B cell (primary cell): ENCODE data around the gene DPRX. TPM values are rescaled to one million over a fixed set of nuclear protein-coding genes. Genes with fewer than 3 reads are reported as not detected.

Source experiments
- ATAC-seq: fragments of 200-7000 bp; cut with Tn5 transposase; one replicate; pipeline ENCODE4 v1.10.0; 2021; ENCODE audit warnings: low read depth, mild to moderate bottlenecking, moderate number of reproducible peaks, moderate library complexity
- CTCF ChIA-PET: fragments of 350-600 bp; sonication (Branson Sonifier 250); formaldehyde crosslinking; loops from one replicate; lab custom pipeline; 2021; ENCODE audit warnings: antibody characterized with exemption, inconsistent platforms; lab: Charles Lee
- POLR2A ChIA-PET: fragments of 350-600 bp; sonication (Branson Sonifier 250); formaldehyde crosslinking; loops from one replicate; lab custom pipeline; 2021; ENCODE audit warnings: antibody characterized with exemption; lab: Charles Lee
- DNase-seq: peaks from one replicate; pipeline ENCODE4 v3.0.0; 2013
- H2AFZ ChIP-seq: 2 replicates; pipeline ENCODE4 v1.6.1; 2012; ENCODE audit warnings: mild to moderate bottlenecking, low read depth, low read length; ENCODE audit not compliant: insufficient read depth, poor library complexity, severe bottlenecking
- H3K27ac ChIP-seq, 2 donors: 1 replicate in 1 of 2; 2 replicates in 1 of 2; pipeline ENCODE4 v1.5.1; 2012 to 2013; ENCODE audit warnings: low read length in 2 of 2, mild to moderate bottlenecking in 2 of 2, moderate library complexity in 1 of 2
- H3K27me3 ChIP-seq, 4 experiments: fragments of 200-600 bp in 1 of 4; sonication (generic) in 1 of 4; replicated peaks in 1 of 4; 1 replicate in 2 of 4; 2 replicates in 2 of 4; pipeline versions ENCODE4 v1.6.1 to v1.7.0; 2013 to 2016; ENCODE audit warnings: low read length in 3 of 4, mild to moderate bottlenecking in 2 of 4, mixed read lengths in 1 of 4, moderate library complexity in 1 of 4; ENCODE audit not compliant: insufficient read depth in 4 of 4, control insufficient read depth in 3 of 4; ENCODE audit errors: control extremely low read depth in 1 of 4
- H3K36me3 ChIP-seq, 2 experiments: replicated peaks in 1 of 2; 1 replicate in 1 of 2; 2 replicates in 1 of 2; pipeline versions ENCODE4 v1.6.1 to v1.7.1; 2013; ENCODE audit warnings: low read length in 1 of 2; ENCODE audit not compliant: insufficient read depth in 2 of 2, control insufficient read depth in 1 of 2; ENCODE audit errors: control extremely low read depth in 1 of 2, extremely low read depth in 1 of 2
- H3K4me1 ChIP-seq, 2 donors: fragments of 200-600 bp in 1 of 2; sonication (generic) in 1 of 2; 1 replicate in 1 of 2; 2 replicates in 1 of 2; pipeline versions ENCODE4 v1.5.1 to v1.6.1; 2013 to 2017; ENCODE audit warnings: low read length in 2 of 2; ENCODE audit not compliant: control insufficient read depth in 2 of 2, insufficient read depth in 2 of 2
- H3K4me2 ChIP-seq: replicated peaks from 2 replicates; pipeline ENCODE3; 2012; ENCODE audit warnings: mild to moderate bottlenecking, low read depth, low read length; ENCODE audit not compliant: poor library complexity, severe bottlenecking
- H3K4me3 ChIP-seq, 5 experiments: fragments of 200-600 bp in 1 of 5; sonication (generic) in 1 of 5; 1 replicate in 3 of 5; 2 replicates in 2 of 5; pipeline versions ENCODE4 v1.5.1 to v1.7.0; 2011 to 2016; ENCODE audit warnings: low read length in 4 of 5, mild to moderate bottlenecking in 4 of 5, low read depth in 2 of 5, control low read depth in 1 of 5, moderate library complexity in 1 of 5; ENCODE audit not compliant: insufficient read depth in 1 of 5; ENCODE audit errors: control extremely low read depth in 1 of 5, extremely low read depth in 1 of 5
- H3K79me2 ChIP-seq: fragments of 200-600 bp; sonication (generic); one replicate; pipeline ENCODE4 v1.6.0; 2016; ENCODE audit warnings: low read length; ENCODE audit not compliant: control insufficient read depth, insufficient read depth
- H3K9ac ChIP-seq: fragments of 200-600 bp; sonication (generic); 2 replicates; pipeline ENCODE4 v1.6.1; 2017; ENCODE audit warnings: mild to moderate bottlenecking, low read length, moderate library complexity
- H3K9me3 ChIP-seq, 3 donors: one replicate each; pipeline versions ENCODE4 v1.6.1 to v1.7.1; 2013; ENCODE audit warnings: low read length in 2 of 3; ENCODE audit not compliant: control insufficient read depth in 2 of 3, insufficient read depth in 1 of 3; ENCODE audit errors: control extremely low read depth in 1 of 3
- H4K20me1 ChIP-seq: 2 replicates; pipeline ENCODE4 v1.6.0; 2012; ENCODE audit warnings: mild to moderate bottlenecking, low read length; ENCODE audit not compliant: insufficient read depth, control insufficient read depth, poor library complexity, severe bottlenecking
- H3K27ac Mint-ChIP-seq: one replicate; pipeline ENCODE4 v1.8.0; 2021; ENCODE audit warnings: mixed read lengths
- H3K27me3 Mint-ChIP-seq: one replicate; pipeline ENCODE4 v1.8.0; 2021; ENCODE audit warnings: mixed read lengths
- H3K4me1 Mint-ChIP-seq: one replicate; pipeline ENCODE4 v1.8.0; 2021; ENCODE audit warnings: mixed read lengths
- H3K4me3 Mint-ChIP-seq: one replicate; pipeline ENCODE4 v1.8.0; 2021; ENCODE audit warnings: mixed read lengths
- H3K9me3 Mint-ChIP-seq: one replicate; pipeline ENCODE4 v1.8.0; 2022; ENCODE audit warnings: mixed read lengths; ENCODE audit not compliant: insufficient read depth
- EZH2 ChIP-seq: IDR thresholded peaks from 2 replicates; pipeline ENCODE4 v1.6.1; 2012; ENCODE audit warnings: borderline replicate concordance, low read depth, mild to moderate bottlenecking, moderate library complexity, low read length; ENCODE audit not compliant: insufficient read depth, poor library complexity, severe bottlenecking
- WGBS: methylation state at CpG from one replicate; pipeline ENCODE4 v1.1.5; 2013; ENCODE audit warnings: missing lambda C conversion rate; ENCODE audit not compliant: insufficient coverage; 5-methylcytosine and 5-hydroxymethylcytosine counted together
- intact Hi-C: fragments of 100-400 bp; cut with micrococcal nuclease; formaldehyde crosslinking; loops from one replicate; pipeline ENCODE4 v1.10.0; 2022
- polyA plus RNA-seq: library from polyadenylated mRNA; depleted of rRNA; stranded (reverse); fragments of >200 nt; gene quantifications from 2 replicates; pipeline ENCODE4 v1.2.3, GENCODE V29; 2012
- total RNA-seq, 2 donors: library from RNA; stranded (reverse); fragments of 120-200 nt in 1 of 2; gene quantifications; 1 replicate in 1 of 2; 2 replicates in 1 of 2; pipeline versions ENCODE4 v1.2.3 to v1.2.4, GENCODE V29; 2013 to 2022
- TF ChIP-seq, protein P1 (sequence below): fragments of 200-600 bp; IDR thresholded peaks from one replicate; pipeline ENCODE4 v1.8.0; 2022; ENCODE audit warnings: antibody characterized with exemption, mild to moderate bottlenecking

The DPRX gene
- total and polyA plus RNA-seq, 2 donors (not counting 1 experiment from before 2014, with no cell fraction given): not detected

DNA sequence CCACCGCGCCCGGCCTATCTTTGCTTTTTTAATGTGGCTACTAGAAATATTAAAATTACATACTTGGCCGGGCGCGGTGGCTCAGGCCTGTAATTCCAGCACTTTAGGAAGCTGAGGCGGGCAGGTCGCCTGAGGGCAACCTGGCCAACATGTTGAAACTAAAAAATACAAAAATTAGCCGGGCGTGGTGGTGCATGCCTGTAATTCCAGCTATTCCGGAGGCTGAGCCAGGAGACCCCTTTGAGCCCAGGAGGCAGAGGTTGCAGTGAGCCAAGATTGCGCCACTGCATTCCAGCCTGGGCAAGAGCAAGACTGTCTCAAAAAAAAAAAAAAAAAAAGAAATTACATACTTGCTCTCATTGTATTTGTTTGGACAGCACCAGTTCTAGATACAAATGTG, 34.8 kb upstream of the DPRX start:
- DNase-seq (no peak), ATAC-seq (no peak)
- no peak overlapping the region for H3K4me3 Mint-ChIP-seq
- H3K27ac Mint-ChIP-seq: no peak overlapping the region
- H3K27me3 Mint-ChIP-seq: no peaks in the 10 kb centered on the region
- Histone ChIP-seq H3K9me3 (peaks cover 0 to 47% (median 4%) of the 10 kb centered on the region in 3 donors), H3K4me1 (no peaks in the 10 kb centered on the region), H3K36me3 (no peaks in the 10 kb centered on the region), H3K27me3 (no peaks in the 10 kb centered on the region), H3K27ac (no peak overlapping the region), H3K9ac (no peak overlapping the region), H4K20me1 (no peaks in the 10 kb centered on the region), H2AFZ (no peak overlapping the region), H3K4me2 (no peak overlapping the region), H3K4me3 (no peak overlapping the region), H3K79me2 (no peaks in the 10 kb centered on the region)
- intact Hi-C loops: no loop called here
- WGBS: 95% methylated on average over 8 of the region's 12 CpGs
- ChIA-PET POLR2A (no interaction called here), CTCF (no interaction called here)
- H3K9me3 Mint-ChIP-seq: no peaks in the 10 kb centered on the region
- H3K4me1 Mint-ChIP-seq: no peaks in the 10 kb centered on the region
- no peak for TF ChIP-seq EZH2
- TF ChIP-seq, protein P1, sequence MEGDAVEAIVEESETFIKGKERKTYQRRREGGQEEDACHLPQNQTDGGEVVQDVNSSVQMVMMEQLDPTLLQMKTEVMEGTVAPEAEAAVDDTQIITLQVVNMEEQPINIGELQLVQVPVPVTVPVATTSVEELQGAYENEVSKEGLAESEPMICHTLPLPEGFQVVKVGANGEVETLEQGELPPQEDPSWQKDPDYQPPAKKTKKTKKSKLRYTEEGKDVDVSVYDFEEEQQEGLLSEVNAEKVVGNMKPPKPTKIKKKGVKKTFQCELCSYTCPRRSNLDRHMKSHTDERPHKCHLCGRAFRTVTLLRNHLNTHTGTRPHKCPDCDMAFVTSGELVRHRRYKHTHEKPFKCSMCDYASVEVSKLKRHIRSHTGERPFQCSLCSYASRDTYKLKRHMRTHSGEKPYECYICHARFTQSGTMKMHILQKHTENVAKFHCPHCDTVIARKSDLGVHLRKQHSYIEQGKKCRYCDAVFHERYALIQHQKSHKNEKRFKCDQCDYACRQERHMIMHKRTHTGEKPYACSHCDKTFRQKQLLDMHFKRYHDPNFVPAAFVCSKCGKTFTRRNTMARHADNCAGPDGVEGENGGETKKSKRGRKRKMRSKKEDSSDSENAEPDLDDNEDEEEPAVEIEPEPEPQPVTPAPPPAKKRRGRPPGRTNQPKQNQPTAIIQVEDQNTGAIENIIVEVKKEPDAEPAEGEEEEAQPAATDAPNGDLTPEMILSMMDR: no peak

DNA sequence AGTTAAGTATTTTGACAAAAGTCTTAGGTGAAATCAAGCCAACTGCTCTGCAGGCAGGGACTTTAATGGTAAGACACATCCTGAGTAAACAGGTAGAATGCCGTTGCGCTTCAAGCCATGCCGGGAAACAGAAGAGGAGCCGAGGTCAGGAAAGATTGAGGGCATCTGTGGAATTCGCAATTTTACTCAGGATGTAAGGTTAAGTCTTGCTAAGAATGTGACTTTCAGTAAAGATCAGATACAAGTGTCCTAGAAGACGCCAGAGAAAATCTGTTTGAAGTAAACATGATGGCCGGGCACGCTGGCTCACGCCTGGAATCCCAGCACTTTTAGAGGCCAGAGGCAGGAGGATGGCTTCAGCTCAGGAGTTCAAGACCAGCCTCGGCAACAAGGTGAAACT, 33.4 kb upstream of the DPRX start:
- DNase-seq (no peak), ATAC-seq (no peak)
- Mint-ChIP-seq H3K4me3 (no peak overlapping the region), H3K4me1 (no peaks in the 10 kb centered on the region), H3K9me3 (no peaks in the 10 kb centered on the region), H3K27ac (no peak overlapping the region), H3K27me3 (no peaks in the 10 kb centered on the region)
- Histone ChIP-seq H3K27ac (no peak overlapping the region), H3K9me3 (peaks cover 0 to 47% (median 0%) of the 10 kb centered on the region in 3 donors), H4K20me1 (no peaks in the 10 kb centered on the region), H3K79me2 (no peaks in the 10 kb centered on the region), H3K9ac (no peak overlapping the region), H3K27me3 (no peaks in the 10 kb centered on the region), H3K4me2 (no peak overlapping the region), H3K36me3 (no peaks in the 10 kb centered on the region), H3K4me1 (no peaks in the 10 kb centered on the region), H3K4me3 (no peak overlapping the region), H2AFZ (no peak overlapping the region)
- WGBS: 95% methylated on average over 10 of the region's 10 CpGs
- TF ChIP-seq, protein P1: no peak
- TF ChIP-seq EZH2: no peak
- ChIA-PET POLR2A (no interaction called here), CTCF (no interaction called here)
- intact Hi-C loops: no loop called here
